Measurements from ENCODE around the gene YOD1. TPM values are rescaled to one million over a fixed set of nuclear protein-coding genes. Genes with fewer than 3 reads are reported as not detected.

YOD1 gene
- total RNA-seq, 1 experiment from 2014 or later, result 11.8 TPM

- Mint-ChIP-seq H3K27me3 (ENCODE audit: insufficient read depth, unreplicated experiment) (no peaks in the 10 kb centered on the region), H3K4me3 (ENCODE audit: unreplicated experiment) (no peak overlapping the region), H3K27ac (ENCODE audit: unreplicated experiment) (peak overlapping the region; percentile 64), H3K4me1 (ENCODE audit: low read depth, unreplicated experiment) (peaks cover 45% of the 10 kb centered on the region), H3K9me3 (ENCODE audit: unreplicated experiment) (no peaks in the 10 kb centered on the region), H3K36me3 (ENCODE audit: insufficient read depth, unreplicated experiment) (peaks cover 35% of the 10 kb centered on the region)
- ChIA-PET CTCF (interaction anchor here (2.4 kb wide), 1 partner anchor 12 kb away, joined by 11 read pairs; the partner anchor contains the start of gene C1orf116), POLR2A (interaction anchor here (4.6 kb wide), 1 partner anchor 12 kb away, joined by 25 read pairs; the partner anchor contains the start of gene C1orf116)
- H3K4me3 ChIP-seq (ENCODE audit: low read depth, low read length), result no peak overlapping the region
- intact Hi-C loops (cut with micrococcal nuclease; ENCODE audit: unreplicated experiment), result loop anchor here (1.0 kb wide), 2 partner anchors 12 to 13 kb away; partner anchors contain the start of gene C1orf116
- no peaks in the 10 kb centered on the region for H3K27me3 ChIP-seq (replicated peaks; ENCODE audit: control insufficient read depth, insufficient read depth, low read length)
- no peak for TF ChIP-seq CTCF (IDR thresholded peaks at IDR 0.05; ENCODE audit: insufficient read depth in 1 of 2, low read depth in 1 of 2, low read length in 1 of 2, severe bottlenecking in 1 of 2, unreplicated experiment in 1 of 2)
- H3K4me1 ChIP-seq, result peaks cover 51% of the 10 kb centered on the region
- H3K9me3 ChIP-seq, result no peaks in the 10 kb centered on the region
- H3K36me3 ChIP-seq (ENCODE audit: control insufficient read depth, insufficient read depth, low read length), result peaks cover 12% of the 10 kb centered on the region; the same call in 1 of the 2 replicates
- no peak for DNase-seq
- no TSS peak for BruUV-seq (replicated peaks)
These were observed 30.3 kb downstream of the YOD1 start for GRCh38 chr1:207020709-207021107.

DNA sequence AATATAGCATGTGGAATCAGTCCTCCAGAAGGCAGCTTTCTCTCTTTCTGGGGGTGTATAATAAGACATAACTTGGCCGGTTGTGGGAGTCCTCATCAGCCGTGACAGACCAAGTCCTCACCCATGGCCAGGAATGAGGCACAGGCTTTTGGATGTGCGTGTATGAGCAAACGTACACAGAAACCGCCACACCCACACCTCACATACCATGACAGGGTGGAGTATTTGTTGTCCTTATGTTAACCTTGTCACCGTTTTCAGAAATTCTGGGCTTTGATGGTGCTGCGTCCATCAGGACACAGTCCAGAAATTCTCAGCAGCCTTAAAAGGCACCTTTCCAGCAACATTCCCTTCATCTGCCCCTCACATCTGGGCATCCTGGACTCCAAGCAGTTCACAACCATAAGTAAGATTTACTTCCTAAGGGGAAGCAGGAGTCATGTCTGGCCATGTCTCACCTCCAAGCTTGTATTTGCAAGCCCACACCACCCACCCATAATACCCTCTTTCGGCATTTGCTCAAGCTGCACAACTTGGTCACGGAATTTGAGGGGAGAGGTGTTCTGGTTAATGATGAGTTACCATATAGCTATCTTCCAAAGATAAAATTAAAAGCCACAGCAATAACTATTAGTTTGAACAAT lies 30.8 kb downstream of the YOD1 start:
- Mint-ChIP-seq H3K4me3 (ENCODE audit: unreplicated experiment) (peak overlapping the region; percentile 22), H3K36me3 (ENCODE audit: insufficient read depth, unreplicated experiment) (peaks cover 30% of the 10 kb centered on the region), H3K4me1 (ENCODE audit: low read depth, unreplicated experiment) (peaks cover 40% of the 10 kb centered on the region), H3K9me3 (ENCODE audit: unreplicated experiment) (no peaks in the 10 kb centered on the region), H3K27ac (ENCODE audit: unreplicated experiment) (peak overlapping the region; percentile 64), H3K27me3 (ENCODE audit: insufficient read depth, unreplicated experiment) (no peaks in the 10 kb centered on the region)
- no peak overlapping the region for H3K4me3 ChIP-seq (ENCODE audit: low read depth, low read length)
- ChIA-PET CTCF (interaction anchor here (2.4 kb wide), 1 partner anchor 13 kb away, joined by 11 read pairs; the partner anchor contains the start of gene C1orf116), POLR2A (interaction anchor here (0.8 to 4.6 kb wide), 2 partner anchors 9 to 12 kb away, joined by 3 to 25 read pairs; partner anchors contain the start of gene C1orf116)
- TF ChIP-seq CTCF (IDR thresholded peaks at IDR 0.05; ENCODE audit: insufficient read depth in 1 of 2, low read depth in 1 of 2, low read length in 1 of 2, severe bottlenecking in 1 of 2, unreplicated experiment in 1 of 2), result no peak
- peaks cover 12% of the 10 kb centered on the region; the same call in 1 of the 2 replicates for H3K36me3 ChIP-seq (ENCODE audit: control insufficient read depth, insufficient read depth, low read length)
- H3K9me3 ChIP-seq, result no peaks in the 10 kb centered on the region
- peaks cover 46% of the 10 kb centered on the region for H3K4me1 ChIP-seq
- H3K27me3 ChIP-seq (replicated peaks; ENCODE audit: control insufficient read depth, insufficient read depth, low read length), result no peaks in the 10 kb centered on the region
- BruUV-seq (replicated peaks), result TSS peak; percentile 95
- DNase-seq, result peak; percentile 80 to 89
- intact Hi-C loops (cut with micrococcal nuclease; ENCODE audit: unreplicated experiment), result loop anchor here (1.0 kb wide), 2 partner anchors 12 to 13 kb away; partner anchors contain the start of gene C1orf116

DNA sequence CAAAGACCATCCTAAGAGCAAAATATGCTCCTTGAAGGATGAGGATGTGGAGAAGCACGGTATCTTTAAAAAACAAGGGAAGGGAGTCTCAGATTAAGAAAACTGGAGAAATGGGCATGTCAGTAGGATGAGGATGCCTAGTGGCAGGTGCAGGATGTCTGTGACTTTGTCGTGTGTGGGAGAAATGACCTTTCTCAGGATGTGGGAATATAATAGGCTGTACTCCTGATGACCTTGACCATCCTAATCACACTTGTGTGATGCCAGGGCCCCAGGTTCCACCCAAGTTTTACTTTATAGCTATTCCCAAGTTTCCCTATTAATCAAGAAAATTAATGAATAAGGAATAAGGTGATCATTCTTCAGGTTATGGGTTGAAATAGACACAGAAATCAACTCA lies 31.3 kb downstream of the YOD1 start:
- no peak overlapping the region for H3K4me3 Mint-ChIP-seq (ENCODE audit: unreplicated experiment)
- Histone ChIP-seq H3K27me3 (replicated peaks; ENCODE audit: control insufficient read depth, insufficient read depth, low read length) (no peaks in the 10 kb centered on the region), H3K9me3 (no peaks in the 10 kb centered on the region), H3K4me3 (ENCODE audit: low read depth, low read length) (no peak overlapping the region), H3K36me3 (ENCODE audit: control insufficient read depth, insufficient read depth, low read length) (peaks cover 12% of the 10 kb centered on the region; the same call in 1 of the 2 replicates), H3K4me1 (peaks cover 42% of the 10 kb centered on the region)
- H3K9me3 Mint-ChIP-seq (ENCODE audit: unreplicated experiment), result no peaks in the 10 kb centered on the region
- ChIA-PET POLR2A (interaction anchor here (0.8 to 4.6 kb wide), 2 partner anchors 9 to 13 kb away, joined by 3 to 25 read pairs; partner anchors contain the start of gene C1orf116), CTCF (interaction anchor here (2.4 kb wide), 1 partner anchor 13 kb away, joined by 11 read pairs; the partner anchor contains the start of gene C1orf116)
- intact Hi-C loops (cut with micrococcal nuclease; ENCODE audit: unreplicated experiment), result loop anchor here (1.0 kb wide), 2 partner anchors 12 to 13 kb away; partner anchors contain the start of gene C1orf116
- H3K4me1 Mint-ChIP-seq (ENCODE audit: low read depth, unreplicated experiment), result peaks cover 38% of the 10 kb centered on the region
- H3K27ac Mint-ChIP-seq (ENCODE audit: unreplicated experiment), result peak overlapping the region; percentile 64
- BruUV-seq (replicated peaks), result TSS peak; percentile 88
- no peak for TF ChIP-seq CTCF (IDR thresholded peaks at IDR 0.05; ENCODE audit: insufficient read depth in 1 of 2, low read depth in 1 of 2, low read length in 1 of 2, severe bottlenecking in 1 of 2, unreplicated experiment in 1 of 2)
- H3K27me3 Mint-ChIP-seq (ENCODE audit: insufficient read depth, unreplicated experiment), result no peaks in the 10 kb centered on the region
- DNase-seq, result no peak
- H3K36me3 Mint-ChIP-seq (ENCODE audit: insufficient read depth, unreplicated experiment), result peaks cover 28% of the 10 kb centered on the region
